RWPE1 (cell line): Measurements from ENCODE around the gene SPTBN1.

Experiments
- CTCF ChIA-PET: fragments of 350-600 bp; sonication (Branson Sonifier 250); formaldehyde crosslinking; extraction: SDS; loops from one replicate; lab custom pipeline; 2021; lab: Yijun Ruan, JAX
- POLR2A ChIA-PET: fragments of 400-600 bp; formaldehyde crosslinking; extraction: SDS; loops from one replicate; lab custom pipeline; 2020; ENCODE audit warnings: antibody characterized with exemption; ENCODE audit not compliant: low non-redundant PET; lab: Yijun Ruan, JAX
- DNase-seq: peaks from one replicate; pipeline ENCODE4 v3.0.0; 2012; ENCODE audit warnings: low spot score
- H3K27ac ChIP-seq: fragments of 450-650 bp; 2 replicates; pipeline ENCODE4 v1.5.1; 2017
- CTCF ChIP-seq: fragments of 450-650 bp; conservative IDR thresholded peaks from 2 replicates; pipeline ENCODE4 v1.5.1; 2017; ENCODE audit warnings: low read depth, mild to moderate bottlenecking

Gene SPTBN1

GRCh38 chr2:54470266-54470938, 14.3 kb downstream of the SPTBN1 start:
- POLR2A ChIA-PET = no interaction called here
- no peak overlapping the region for H3K27ac ChIP-seq
- CTCF ChIA-PET = no interaction called here
- no peak for DNase-seq
- no peak for TF ChIP-seq CTCF

- DNase-seq = no peak
- ChIA-PET POLR2A (no interaction called here), CTCF (interaction anchor here (0.6 kb wide), 1 partner anchor 957 kb away, joined by 4 read pairs; no protein-coding TSS in a partner anchor)
- TF ChIP-seq CTCF = no peak
- no peak overlapping the region for H3K27ac ChIP-seq
Measured at GRCh38 chr2:54471221-54471711, 15.1 kb downstream of the SPTBN1 start.

- CTCF ChIA-PET = no interaction called here
- no peak for TF ChIP-seq CTCF
- POLR2A ChIA-PET = no interaction called here
- H3K27ac ChIP-seq = no peak overlapping the region
- no peak for DNase-seq
Measured at GRCh38 chr2:54473851-54474250, 17.7 kb downstream of the SPTBN1 start.

GRCh38 chr2:54475285-54475684, 19.2 kb downstream of the SPTBN1 start:
- H3K27ac ChIP-seq = no peak overlapping the region
- no peak for TF ChIP-seq CTCF
- ChIA-PET POLR2A (no interaction called here), CTCF (no interaction called here)
- no peak for DNase-seq

- CTCF ChIA-PET = interaction anchor here (0.9 kb wide), 1 partner anchor 229 kb away, joined by 3 read pairs; no protein-coding TSS in a partner anchor
- no peak for TF ChIP-seq CTCF
- no peak overlapping the region for H3K27ac ChIP-seq
- POLR2A ChIA-PET = no interaction called here
- DNase-seq = no peak
Measured at GRCh38 chr2:54475919-54476318, 19.8 kb downstream of the SPTBN1 start.

GRCh38 chr2:54476852-54477251, 20.7 kb downstream of the SPTBN1 start:
- H3K27ac ChIP-seq = no peak overlapping the region
- TF ChIP-seq CTCF = no peak
- ChIA-PET POLR2A (no interaction called here), CTCF (interaction anchor here (0.6 to 0.9 kb wide), 2 partner anchors 228 to 301 kb away, joined by 3 read pairs; no protein-coding TSS in a partner anchor)
- DNase-seq = no peak
